ENCODE results near the gene RNF111.
"Not testable (repeated sequence)": the region's sequence is repeated elsewhere in the genome, so short reads cannot be mapped to it uniquely, and the experiment has no call there.

The RNF111 gene

DNA sequence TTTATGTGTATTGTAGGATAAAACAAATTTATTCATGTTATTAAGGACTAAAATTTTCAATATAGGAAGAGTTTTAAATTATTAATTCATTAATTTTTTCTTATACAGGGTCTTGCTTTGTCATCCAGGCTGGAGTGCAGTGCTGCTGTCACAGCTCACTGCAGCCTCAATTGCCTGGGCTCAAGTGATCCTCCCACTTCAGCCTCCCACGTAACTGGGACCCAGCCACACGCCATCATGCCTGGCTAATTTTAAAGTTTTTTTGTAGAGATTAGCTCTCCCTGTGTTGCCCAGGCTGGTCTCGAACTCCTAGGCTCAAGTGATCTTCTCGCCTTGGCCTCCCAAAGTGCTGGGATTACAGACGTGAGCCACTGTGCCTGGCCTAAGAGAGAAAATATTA, 132.2 kb downstream of the RNF111 start:
- no peak overlapping the region for H3K4me3 ChIP-seq (ENCODE audit: low read length)
- DNase-seq (ENCODE audit: low read depth): no peak
- TF ChIP-seq, protein P1, sequence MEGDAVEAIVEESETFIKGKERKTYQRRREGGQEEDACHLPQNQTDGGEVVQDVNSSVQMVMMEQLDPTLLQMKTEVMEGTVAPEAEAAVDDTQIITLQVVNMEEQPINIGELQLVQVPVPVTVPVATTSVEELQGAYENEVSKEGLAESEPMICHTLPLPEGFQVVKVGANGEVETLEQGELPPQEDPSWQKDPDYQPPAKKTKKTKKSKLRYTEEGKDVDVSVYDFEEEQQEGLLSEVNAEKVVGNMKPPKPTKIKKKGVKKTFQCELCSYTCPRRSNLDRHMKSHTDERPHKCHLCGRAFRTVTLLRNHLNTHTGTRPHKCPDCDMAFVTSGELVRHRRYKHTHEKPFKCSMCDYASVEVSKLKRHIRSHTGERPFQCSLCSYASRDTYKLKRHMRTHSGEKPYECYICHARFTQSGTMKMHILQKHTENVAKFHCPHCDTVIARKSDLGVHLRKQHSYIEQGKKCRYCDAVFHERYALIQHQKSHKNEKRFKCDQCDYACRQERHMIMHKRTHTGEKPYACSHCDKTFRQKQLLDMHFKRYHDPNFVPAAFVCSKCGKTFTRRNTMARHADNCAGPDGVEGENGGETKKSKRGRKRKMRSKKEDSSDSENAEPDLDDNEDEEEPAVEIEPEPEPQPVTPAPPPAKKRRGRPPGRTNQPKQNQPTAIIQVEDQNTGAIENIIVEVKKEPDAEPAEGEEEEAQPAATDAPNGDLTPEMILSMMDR (conservative IDR thresholded peaks at IDR 0.05; ENCODE audit: low read length): no peak

DNA sequence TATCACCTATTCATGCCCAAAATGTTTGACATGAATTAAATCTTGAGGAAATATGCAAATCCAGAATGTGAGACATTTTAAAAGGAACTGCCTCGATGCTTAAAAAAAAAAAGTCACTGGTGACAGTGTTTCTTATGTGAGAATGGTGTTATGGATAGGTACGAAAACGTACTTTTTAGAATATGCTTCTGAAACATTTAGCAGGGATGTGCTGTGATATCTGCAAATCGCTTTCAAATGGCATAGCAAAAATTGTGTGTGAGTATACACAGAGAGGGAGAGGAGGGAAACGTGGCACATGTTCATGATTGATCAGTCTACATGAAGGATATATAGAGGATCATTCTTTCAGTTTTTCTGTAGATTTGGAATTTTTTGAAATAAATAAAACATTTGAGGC, 133.5 kb downstream of the RNF111 start:
- TF ChIP-seq, protein P1 (conservative IDR thresholded peaks at IDR 0.05; ENCODE audit: low read length): no peak

DNA sequence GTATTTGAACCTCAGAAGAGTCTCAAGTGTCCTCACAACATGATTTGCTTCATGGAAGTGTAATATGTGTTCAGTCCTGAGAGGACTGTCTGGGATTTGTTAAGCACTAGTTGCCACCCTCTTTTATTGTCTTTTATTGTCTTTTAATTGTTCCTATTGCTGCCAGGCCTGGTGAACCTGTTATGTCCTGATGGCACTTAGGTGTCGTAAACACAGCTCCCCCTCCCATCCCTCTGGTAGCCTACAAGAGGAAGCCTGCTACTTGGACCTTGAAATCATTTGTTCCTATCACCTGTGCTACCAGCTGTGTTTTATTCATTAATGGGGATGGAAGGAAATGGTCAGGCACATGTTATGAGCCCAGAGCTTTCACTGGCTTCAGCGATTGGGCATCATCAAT, 136.8 kb downstream of the RNF111 start:
- DNase-seq (ENCODE audit: low read depth): no peak
- no peak overlapping the region for H3K4me3 ChIP-seq (ENCODE audit: low read length)
- TF ChIP-seq, protein P1 (conservative IDR thresholded peaks at IDR 0.05; ENCODE audit: low read length): no peak

More for the DNA sequence above, 133.5 kb downstream of the RNF111 start:
- no peak for DNase-seq (ENCODE audit: low read depth)
- no peak overlapping the region for H3K4me3 ChIP-seq (ENCODE audit: low read length)

DNA sequence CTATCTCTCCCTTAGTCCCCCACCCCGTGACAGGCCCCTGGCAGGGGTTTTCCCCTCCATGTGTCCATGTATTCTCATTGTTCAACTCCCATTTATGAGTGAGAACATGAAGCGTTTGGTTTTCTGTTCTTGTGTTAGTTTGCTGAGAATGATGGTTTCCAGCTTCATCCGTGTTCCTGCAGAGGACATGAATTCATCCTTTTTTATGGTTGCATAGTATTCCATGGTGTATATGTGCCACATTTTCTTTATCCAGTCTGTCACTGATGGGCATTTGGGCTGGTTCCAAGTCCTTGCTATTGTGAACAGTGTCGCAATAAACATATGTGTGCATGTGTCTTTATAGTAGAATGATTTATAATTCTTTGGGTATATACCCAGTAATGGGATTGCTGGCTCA, 138.2 kb downstream of the RNF111 start:
- not testable (repeated sequence) for H3K4me3 ChIP-seq (ENCODE audit: low read length); DNase-seq (ENCODE audit: low read depth)

DNA sequence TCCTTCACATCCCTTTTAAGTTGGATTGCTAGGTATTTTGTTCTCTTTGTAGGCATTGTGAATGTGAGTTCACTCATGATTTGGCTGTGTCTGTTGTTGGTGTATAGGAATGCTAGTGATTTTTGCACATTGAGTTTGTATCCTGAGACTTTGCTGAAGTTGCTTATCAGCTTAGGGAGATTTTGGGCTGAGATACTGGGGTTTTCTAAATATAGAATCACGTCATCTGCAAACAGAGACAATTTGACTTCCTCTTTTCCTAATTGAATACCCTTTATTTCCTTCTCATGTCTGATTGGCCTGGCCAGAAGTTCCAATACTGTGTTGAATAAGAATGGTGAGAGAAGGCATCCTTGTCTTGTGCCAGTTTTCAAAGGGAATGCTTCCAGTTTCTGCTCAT, 139.8 kb downstream of the RNF111 start:
- DNase-seq (ENCODE audit: low read depth); H3K4me3 ChIP-seq (ENCODE audit: low read length): not testable (repeated sequence)

DNA sequence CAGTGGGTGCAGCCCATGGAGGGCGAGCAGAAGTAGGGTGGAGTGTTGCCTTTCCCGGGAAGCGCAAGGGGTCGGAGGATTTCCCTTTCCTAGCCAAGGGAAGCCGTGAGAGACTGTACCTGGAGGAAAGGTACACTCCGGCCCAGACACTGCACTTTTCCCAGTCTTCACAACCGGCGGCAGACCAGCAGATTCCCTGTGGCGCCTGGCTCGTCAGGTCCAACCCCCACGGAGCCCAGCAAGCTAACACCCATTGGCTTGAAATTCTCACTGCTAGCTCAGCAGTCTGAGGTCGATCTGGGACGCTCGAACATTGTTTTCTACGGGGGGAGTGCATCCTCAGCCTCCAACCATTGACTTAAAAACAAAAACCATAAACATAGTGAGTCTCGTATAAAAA, 144.0 kb downstream of the RNF111 start:
- DNase-seq (ENCODE audit: low read depth): no peak
- TF ChIP-seq, protein P1 (conservative IDR thresholded peaks at IDR 0.05; ENCODE audit: low read length): no peak
- H3K4me3 ChIP-seq (ENCODE audit: low read length): no peak overlapping the region

DNA sequence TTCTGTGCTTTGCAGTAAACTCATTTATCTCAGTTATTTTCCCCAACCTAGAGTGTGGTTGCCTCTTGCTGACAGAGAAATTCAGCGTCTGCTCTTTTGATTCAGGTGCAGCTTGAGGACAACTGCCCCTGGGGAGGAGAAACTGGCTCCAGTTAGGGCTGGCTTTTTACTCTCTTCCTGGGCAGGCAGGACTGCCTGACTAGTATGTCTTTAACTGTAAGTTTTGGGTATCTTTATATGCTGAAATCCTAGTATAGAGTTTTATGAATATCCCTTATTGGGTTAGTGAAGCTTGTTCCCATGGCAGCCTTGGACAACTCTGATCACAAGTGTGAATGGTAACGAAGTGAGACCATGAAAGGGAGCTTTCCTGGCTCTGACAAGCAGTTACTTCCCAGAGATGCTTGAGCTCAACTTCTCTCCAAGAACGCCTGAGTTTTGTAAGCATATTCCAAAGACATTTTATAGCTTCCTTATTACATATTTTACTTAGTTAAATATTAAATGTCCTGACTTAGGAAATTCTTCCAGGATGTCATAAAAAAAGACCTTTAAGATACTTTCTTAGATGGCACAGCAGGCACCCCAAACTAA, 144.6 kb downstream of the RNF111 start:
- no peak overlapping the region for H3K4me3 ChIP-seq (ENCODE audit: low read length)
- DNase-seq (ENCODE audit: low read depth): no peak
- TF ChIP-seq, protein P1 (conservative IDR thresholded peaks at IDR 0.05; ENCODE audit: low read length): no peak

DNA sequence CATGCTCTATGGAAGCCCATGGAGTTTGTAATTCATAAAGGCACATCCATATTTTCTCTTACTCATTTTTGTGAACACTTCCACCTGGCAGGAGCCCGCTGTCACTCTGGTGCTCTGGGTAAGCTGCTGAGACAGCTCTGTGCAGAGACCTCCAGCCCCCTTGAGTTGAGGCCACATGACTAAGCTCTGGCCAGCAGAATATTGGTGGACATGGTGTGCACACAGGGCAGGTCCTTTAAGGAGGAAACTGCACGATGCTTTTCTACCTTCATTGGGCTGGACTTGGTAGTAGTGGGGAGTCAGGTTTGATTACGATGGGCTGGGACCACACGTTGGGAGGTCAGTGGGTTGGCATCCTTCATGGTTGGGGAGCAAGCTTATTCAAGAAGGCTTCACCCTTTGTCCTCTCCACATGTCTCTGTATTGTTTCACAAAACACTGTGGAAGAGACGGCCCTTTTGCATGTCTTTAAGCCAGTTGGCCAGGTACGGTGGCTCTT, 146.5 kb downstream of the RNF111 start:
- no peak for DNase-seq (ENCODE audit: low read depth)
- TF ChIP-seq, protein P1 (conservative IDR thresholded peaks at IDR 0.05; ENCODE audit: low read length): no peak
- no peak overlapping the region for H3K4me3 ChIP-seq (ENCODE audit: low read length)
